Activated effector memory CD4-positive, alpha-beta T cell treated with anti-CD3 and anti-CD28 coated beads, Interleukin-2, amount 50 U/mL, for 16 hours (primary cell): ENCODE measurements around the gene NR6A1.

Experiments
- DNase-seq: peaks from one replicate; pipeline ENCODE4 v3.0.0-alpha.2; 2020

The NR6A1 gene

GRCh38 chr9:124482431-124483031, 288.6 kb downstream of the NR6A1 start:
- DNase-seq: no peak

- no peak for DNase-seq
These were observed 290.0 kb downstream of the NR6A1 start for GRCh38 chr9:124481115-124481514.

GRCh38 chr9:124480621-124480981, 290.5 kb downstream of the NR6A1 start:
- no peak for DNase-seq

- no peak for DNase-seq
These were observed 291.0 kb downstream of the NR6A1 start for GRCh38 chr9:124479947-124480620.

GRCh38 chr9:124479371-124479770, 291.7 kb downstream of the NR6A1 start:
- DNase-seq: no peak

- DNase-seq: no peak
These were observed 292.8 kb downstream of the NR6A1 start for GRCh38 chr9:124478354-124478753.

DNA sequence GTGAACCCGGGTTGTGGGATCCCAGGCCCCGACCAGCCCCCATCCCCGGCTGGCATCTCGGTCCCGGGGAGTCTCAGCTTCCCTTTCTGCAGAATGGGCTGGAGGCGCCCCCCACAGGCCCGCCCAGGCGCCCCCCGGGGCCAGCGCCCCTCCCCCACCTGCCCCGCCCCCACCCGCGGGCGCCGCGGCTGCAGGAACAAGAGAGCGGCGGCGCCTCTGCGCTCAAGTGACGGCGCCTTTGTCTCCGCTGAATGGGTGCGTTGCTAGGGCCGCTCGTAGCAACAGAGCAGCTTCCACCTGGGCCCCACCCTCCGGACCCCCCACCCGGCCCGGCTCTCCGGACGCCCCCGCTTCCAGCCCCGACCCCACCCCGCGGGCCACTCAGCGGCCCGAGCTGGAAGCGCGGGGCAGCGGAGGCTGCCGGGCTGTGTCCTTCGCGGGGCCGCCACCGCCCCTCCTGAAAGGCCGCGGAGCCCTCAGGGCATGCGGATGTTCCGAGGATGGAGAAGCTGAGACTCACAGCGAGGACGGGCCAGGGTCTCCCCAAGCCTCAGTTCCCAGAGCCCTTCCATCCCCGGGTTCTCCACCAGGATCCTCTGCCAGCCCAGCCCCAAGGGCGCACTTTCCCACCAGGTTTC, 293.3 kb downstream of the NR6A1 start:
- no peak for DNase-seq

GRCh38 chr9:124477211-124477647, 293.9 kb downstream of the NR6A1 start:
- DNase-seq: no peak

GRCh38 chr9:124475868-124476690, 295.0 kb downstream of the NR6A1 start:
- no peak for DNase-seq

GRCh38 chr9:124475158-124475867, 295.8 kb downstream of the NR6A1 start:
- DNase-seq: no peak

- no peak for DNase-seq
These were observed 297.0 kb downstream of the NR6A1 start for GRCh38 chr9:124474151-124474550.

DNA sequence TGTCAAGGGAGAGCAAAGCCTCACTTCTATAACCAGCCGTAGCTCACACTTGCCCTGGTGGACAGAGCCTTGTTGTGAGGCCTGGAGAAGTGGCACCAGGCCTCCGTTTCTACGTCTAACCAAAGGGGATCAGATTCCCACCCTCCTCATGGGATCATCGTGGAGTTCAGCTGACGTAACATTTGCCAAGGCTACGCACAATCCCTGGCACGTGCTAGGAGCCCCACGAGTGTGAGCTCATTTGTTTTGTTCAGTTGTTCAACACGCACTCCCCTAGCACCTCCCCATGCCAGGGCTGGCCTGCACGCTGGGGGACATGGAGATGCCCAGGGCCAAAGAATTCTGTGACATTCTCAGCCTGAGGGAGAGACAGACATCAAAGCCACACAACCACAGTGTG, 297.8 kb downstream of the NR6A1 start:
- no peak for DNase-seq

GRCh38 chr9:124472770-124473169, 298.3 kb downstream of the NR6A1 start:
- no peak for DNase-seq

DNA sequence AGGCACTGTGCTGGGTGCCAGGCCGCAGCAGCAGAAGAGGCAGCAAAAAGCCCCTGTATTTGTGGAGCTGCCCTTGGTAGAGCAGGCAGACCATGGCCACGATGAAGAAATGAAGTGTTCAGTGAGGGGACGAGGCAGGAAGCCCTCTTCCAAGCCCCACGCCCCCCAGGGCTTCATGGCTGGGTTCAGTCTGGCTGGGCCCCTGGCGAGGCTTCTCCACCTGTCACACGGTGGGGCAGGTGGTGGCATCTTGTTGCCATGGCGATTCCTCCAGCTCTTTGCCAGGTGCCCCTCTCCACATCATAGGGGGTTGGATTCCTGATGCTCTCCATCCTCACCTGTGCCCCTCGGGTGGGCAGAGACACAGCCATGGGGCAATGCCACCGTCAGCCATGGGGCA, 299.4 kb downstream of the NR6A1 start:
- no peak for DNase-seq

DNA sequence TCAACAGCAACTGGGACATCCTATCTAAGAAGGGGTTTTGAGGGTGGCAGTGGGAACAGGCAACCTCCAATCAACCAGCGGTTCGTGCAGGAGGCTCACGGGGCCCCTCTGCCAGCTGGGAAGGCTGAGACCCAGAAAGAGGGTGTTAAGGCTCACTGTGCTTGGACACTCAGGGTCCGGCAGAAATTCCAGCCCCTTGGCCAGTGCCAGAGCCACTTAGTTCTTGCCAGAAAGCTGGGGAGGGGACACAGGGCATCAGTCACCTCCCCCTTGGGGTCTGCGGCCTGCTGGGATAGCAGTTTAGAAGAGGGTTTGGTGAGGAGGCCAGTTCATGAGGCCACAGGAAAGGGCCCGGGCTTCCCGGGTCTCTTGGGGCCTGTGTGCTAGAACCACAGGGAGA, 300.4 kb downstream of the NR6A1 start:
- no peak for DNase-seq

DNA sequence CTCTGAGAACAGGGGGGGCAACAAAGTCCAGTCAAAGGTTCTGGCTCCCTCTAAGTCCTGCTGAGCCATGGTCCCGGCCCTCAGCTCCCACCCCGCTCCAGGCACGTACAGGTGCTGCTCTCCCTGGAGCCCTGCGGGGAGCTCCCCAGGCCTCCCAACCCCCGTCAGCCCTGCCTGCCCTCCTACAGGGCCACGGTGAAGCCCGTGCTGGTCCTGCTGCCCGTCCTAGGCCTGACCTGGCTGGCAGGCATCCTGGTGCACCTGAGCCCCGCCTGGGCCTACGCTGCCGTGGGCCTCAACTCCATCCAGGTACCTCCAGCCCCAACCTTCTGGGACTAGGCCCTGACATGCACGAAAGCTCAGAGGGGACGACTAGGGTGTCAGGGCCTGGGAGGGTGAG, 300.8 kb downstream of the NR6A1 start:
- no peak for DNase-seq

DNA sequence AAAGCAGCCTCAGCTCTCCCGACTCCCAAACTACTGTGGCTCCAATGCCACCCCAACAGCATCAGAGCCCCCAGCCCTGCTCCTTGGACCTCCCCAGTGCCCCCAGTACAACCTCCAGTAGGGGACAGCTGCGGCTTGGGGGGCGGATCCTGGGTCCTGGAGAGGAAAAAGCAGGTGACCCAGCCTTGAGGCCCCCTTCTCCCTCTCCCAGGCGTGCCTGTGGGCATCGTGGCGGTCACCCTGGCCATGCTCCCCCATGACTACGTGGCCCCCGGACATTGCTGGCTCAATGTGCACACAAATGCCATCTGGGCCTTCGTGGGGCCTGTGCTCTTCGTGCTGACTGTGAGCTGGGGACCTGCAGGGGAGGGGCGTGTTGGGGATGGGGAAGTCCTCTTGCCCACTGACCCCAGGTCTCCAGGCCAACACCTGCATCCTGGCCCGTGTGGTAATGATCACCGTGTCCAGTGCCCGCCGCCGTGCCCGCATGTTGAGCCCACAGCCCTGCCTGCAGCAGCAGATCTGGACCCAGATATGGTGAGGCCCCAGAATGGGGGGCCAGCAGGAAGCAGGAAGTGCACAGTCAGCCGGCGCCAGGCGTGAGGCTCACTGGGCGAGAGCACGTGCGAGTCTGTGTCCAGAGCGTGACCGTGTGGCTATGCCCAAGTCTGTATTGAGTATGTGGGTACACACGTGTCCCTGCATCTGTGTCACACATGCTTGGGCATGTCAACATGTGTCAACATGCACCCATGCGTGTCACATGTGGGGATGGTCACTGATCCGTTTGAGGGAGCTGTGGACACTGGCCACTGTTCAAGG, 301.9 kb downstream of the NR6A1 start:
- no peak for DNase-seq

- no peak for DNase-seq
These were observed 302.9 kb downstream of the NR6A1 start for GRCh38 chr9:124468061-124468740.

DNA sequence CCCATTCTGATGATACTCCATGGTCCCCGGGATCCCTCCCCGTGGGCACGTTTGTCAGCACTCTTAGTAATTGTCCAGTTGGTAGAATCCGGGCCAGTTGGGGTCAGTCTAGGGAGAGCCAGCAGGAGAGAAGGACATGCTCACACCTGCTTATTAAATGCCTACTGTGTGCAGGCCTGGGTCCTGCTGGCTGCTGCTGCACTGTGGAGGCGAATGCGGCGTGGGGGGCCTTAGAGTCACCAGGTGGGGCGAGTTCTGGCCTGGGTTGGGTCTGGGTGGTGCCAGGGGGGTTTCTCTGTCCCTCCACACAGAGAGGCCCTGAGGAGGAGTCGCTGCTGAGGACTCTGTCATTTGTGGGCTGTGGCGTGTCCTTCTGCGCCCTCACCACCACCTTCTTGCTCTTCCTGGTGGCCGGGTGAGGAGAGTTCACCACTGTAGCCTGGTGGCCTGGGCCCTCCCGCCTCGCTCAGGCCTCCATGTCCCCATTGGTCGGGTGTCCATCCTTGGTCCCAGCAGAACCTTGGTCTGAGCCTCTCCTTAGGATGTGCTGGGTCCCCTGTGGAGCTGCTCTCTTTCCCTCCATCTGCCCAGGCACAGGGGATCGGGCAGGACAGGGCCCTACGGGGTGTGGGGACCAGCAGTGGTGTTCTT, 303.6 kb downstream of the NR6A1 start:
- no peak for DNase-seq
